Stimulated activated CD8-positive, alpha-beta memory T cell treated with anti-CD3 and anti-CD28 coated beads, Interleukin-7, amount 100 ng/mL, for 4 hours (primary cell): ENCODE data around the gene HYI.
A peak's percentile ranks its signal among the peaks of the same experiment; 100 is the strongest.
"Not testable (repeated sequence)": the region's sequence is repeated elsewhere in the genome, so short reads cannot be mapped to it uniquely, and the experiment has no call there.

Experiments used
- DNase-seq, 2 donors: peaks; one replicate each; pipeline ENCODE4 v3.0.0-alpha.2; 2020; ENCODE audit warnings: low read depth in 2 of 2

HYI gene, protein sequence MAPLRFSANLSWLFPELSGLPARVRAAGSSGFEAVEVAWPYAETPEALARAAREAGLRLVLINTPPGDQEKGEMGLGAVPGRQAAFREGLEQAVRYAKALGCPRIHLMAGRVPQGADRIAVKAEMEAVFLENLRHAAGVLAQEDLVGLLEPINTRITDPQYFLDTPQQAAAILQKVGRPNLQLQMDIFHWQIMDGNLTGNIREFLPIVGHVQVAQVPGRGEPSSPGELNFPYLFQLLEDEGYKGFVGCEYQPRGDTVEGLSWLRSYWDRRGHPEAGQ

DNA sequence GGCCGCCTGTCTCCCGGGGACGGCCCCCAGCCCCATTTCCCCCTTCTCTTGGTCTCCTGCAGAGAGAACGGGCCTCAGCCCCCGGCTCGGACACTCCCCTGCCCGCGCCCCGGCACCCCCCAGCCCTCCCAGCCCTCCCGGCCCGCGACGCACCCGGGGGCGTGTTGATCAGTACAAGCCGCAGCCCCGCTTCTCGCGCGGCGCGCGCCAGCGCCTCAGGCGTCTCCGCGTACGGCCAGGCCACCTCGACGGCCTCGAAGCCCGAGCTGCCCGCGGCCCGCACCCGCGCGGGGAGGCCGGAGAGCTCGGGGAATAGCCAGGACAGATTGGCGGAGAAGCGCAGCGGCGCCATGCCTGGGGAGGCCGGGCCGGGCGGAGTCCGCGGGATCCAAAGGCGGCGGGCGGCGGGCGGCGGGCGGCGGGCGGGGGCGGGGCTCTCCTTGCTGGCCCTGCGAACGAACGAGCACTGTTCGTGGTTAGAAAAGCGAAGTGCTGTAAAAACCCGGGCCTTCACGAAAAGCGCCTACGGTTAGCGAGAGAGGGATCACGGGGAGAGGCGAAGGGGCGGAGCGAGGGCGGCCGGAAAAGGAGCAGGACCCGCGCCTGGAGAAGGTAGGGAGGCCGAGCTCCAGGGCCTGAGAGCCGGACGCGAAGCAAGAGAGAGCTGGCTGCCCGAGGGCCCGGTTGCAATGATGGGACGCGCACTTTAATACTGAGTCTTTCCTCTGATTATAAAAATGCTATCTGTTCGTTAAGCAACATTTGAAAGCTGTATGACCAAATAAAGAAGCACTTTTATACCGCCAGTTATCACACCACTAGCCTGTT lies at the start of gene HYI:
TSS of gene HYI (minus strand) at position 490 of the 828 bp plus-strand sequence. CDS start at position 352, 138 bp downstream.
- DNase-seq: peak; percentile 23 to 48

DNA sequence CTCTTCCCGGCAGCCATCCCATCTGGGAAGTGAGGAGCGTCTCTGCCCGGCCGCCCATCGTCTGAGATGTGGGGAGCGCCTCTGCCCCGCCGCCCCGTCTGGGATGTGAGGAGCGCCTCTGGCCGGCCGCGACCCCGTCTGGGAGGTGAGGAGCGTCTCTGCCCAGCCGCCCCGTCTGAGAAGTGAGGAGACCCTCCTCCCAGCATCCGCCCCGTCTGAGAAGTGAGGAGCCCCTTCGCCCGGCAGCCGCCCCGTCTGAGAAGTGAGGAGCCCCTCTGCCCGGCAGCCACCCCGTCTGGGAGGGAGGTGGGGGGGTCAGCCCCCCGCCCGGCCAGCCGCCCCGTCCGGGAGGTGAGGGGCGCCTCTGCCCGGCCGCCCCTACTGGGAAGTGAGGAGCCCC lies 48.1 kb upstream of the HYI start:
- not testable (repeated sequence) for DNase-seq

DNA sequence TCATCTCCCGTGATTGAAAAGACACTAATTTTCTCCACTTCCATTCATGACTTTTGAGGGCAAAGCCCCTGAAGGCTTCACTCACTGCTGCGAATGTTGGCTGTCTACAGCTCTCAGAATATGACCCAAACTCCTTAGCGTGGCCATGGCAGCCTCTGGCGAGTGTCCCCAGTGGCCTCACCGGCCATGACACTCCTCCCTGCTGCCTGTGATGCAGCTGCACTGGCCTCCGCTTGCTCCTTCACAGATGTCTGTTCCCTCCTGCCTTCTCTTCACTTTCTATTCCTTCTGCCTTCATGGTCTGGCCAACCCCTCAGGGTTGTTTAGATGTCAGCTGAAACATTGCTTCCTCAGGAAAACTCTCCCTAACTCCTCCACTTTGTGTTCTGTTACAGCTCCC lies 46.2 kb upstream of the HYI start:
- DNase-seq: no peak

DNA sequence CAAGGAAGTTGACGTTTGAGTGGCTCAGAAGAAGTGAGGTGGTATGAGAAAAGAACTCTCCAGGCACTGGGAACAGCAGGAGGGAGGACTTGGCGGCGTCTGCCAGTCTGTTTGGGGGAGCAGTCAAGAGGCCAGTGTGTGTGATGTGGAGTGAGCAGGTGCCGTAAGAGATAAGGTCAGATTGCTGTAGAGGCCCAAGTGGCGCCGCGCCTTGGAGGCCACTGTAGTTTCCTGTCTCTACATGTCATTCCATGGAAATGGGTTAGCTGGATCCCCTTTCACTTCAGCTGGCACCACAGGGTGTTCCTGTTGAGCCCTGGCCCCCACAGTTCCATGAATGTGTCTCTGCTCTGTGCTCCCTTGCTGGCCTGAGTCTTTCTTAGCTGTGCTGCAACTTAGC lies 41.5 kb upstream of the HYI start:
- no peak for DNase-seq

DNA sequence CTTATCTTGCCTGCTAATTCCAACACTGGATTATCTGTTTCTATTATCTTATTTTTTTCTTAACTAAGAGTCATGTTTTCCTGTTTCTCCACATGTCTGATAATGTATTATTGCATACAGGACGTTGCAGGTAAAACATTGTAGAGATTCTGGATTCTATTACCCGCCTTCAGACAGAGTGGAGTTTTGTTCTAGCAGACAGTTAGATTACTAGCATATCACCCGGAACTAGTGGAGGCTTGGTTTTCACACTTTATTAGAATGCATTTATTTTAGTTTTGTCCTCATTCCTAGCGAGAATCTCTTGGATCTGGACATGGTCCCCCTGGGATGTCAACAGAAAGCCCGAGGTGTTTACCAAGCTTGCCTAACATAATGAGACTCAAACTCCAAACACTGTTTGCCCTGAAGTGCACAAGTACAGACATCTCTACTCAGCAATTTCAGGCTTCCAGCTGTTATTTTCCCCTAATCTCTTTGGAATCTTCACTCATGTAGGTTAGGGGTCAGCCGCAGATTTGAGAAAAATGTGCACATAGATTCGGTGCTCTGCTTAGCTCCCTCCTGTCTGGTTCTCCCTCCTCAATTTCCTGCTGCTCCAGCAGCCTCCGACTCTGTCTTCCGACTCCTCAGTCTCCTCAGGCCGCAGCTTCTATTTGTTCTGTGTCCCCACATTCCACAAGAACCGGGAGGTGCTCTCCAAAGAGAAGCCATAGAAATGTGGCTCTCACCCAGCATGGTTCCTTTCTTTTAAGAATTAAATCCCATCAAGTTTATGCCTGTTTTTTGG lies 40.1 kb upstream of the HYI start:
- no peak for DNase-seq

DNA sequence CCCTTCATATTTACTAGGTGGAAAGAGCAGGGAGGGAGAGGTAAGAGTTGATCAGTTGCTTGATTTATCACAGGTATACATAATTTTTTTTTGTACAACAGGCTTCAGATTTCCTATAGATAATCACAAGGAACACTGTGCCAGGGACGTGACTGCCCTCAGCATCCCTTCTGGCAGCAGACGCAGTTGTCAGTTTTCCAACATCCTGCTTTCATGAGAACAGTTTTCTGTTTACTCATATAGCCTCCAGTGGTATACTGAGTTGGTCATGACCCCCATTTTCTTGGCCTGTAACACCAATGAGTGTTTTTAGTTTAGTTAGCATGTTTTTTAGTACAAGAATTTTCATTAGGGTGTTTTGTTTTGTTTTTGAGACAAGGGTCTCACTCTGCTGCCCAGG lies 39.1 kb upstream of the HYI start:
- DNase-seq: no peak

DNA sequence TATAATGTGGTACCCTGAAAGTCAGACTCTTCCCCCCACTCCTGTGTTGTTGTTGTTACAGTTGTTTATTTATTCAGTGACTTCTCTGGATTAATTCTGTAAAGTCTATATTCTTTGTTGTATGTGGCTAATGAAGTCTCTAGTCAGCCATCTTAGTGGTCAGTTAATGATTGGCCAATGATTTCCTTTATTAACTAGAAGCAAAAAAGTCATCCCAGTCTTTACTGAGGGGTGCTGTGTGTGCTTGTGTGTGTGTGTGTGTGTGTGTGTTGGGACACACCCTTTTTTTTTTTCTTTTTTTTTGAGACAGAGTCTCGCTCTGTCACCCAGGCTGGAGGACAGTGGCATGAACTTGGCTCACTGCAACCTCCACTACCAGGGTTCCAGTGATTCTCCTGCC lies 37.3 kb upstream of the HYI start:
- no peak for DNase-seq

DNA sequence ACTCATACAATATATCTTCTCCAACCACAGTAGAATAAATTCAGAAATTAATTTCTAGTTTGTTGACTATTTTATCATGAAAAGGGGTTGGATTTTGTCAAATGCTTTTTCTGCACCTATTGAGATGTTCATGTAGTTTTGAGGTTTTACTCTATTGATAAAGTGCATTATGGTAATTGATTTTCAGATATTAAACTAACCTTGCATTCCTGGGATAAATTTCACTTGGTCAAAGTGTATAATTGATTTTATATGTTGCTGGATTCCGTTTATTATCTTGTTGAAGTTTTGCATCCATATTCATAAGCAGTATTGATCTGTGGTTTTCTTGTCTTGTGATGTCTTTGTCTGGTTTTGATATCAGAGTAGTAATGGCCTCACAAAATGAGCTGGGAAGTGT lies 34.4 kb upstream of the HYI start:
- no peak for DNase-seq

DNA sequence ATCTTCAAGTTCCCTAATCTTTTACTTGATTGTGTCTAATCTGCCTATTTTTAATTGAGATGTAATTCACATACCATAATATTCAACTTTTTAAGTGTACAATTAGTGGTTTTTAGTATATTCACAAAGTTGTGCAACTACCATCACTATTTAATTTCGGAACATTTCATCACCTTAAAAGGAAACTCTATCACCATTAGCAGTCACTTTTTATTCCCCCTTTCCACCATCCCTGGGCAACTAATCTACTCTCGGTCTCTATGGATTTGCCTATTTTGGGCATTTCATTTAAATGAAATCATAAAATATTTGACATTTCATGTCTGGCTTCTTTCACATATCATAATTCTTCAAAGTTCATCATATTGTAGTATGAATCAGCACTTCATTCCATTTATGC lies 30.6 kb upstream of the HYI start:
- DNase-seq: no peak

DNA sequence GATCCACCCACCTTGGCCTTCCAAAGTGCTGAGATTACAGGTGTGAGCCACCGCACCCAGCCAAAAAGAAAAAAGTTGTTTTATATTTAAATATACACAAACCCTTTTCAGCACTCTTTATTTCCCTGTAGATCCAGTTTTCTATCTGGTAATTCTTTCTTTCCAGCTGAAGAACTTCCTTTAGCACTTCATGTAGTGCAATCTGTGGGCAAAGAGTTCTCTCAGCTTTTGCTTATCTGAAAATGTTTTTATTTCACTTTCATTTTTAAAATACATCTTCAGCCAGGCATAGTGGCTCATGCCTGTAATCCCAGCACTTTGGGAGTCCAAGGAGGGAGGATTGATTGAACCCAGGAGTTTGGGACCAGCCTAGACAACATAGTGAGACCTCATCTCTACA lies 28.5 kb upstream of the HYI start:
- no peak for DNase-seq

DNA sequence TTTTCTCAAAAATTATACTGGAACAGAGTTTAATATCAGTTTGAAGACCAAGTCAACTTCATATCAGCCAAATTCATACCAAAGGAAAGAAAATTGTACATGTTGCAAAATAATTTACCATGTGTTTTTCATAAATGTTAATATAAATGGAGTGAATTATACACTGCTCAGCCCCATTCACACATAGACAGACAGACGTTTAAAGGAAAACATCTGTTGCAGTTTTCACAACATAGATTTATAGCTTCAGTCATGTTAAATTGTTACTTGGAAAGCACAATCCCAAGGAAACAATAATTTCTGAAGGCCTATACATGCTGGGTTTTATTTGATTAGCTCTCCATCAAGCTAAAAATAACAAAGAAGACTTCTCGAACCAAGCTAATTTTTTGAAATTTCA lies 27.8 kb upstream of the HYI start:
- DNase-seq: no peak

DNA sequence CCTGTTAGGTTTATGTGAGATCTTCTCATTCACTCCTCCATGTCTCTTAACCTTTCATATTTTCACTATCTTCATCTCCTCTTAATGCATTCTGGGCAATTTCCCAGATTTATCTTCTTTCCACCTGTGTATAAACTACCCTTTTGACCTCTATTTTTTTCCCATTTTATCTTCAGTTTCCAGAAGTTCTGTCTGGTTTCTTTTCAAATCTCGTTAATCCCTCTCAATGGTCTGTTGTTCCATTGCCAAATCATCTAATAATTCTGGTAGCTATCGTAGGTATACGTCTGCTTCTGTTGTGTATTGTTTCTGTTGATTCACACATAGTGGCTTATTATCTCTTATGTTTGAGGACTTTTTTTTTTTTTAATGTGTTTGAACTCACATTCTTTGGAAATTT lies 25.7 kb upstream of the HYI start:
- no peak for DNase-seq

DNA sequence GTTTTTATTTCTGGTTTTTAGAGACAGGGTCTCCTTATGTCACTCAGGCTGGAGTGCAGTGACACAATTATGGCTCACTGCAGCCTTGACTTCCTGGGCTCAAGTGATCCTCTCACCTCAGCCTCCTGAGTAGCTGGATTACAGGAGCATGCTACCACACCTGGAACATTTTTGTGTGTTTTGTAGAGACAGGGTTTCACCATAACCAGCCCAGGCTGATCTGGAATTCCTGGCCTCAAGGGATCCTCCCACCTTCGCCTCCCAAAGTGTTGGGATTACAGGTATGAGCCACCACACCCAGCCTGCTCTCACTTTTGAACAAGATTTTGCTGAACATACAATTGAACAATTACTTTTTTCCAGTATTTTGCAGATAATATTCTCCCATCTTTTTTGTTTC lies 24.0 kb upstream of the HYI start:
- no peak for DNase-seq

DNA sequence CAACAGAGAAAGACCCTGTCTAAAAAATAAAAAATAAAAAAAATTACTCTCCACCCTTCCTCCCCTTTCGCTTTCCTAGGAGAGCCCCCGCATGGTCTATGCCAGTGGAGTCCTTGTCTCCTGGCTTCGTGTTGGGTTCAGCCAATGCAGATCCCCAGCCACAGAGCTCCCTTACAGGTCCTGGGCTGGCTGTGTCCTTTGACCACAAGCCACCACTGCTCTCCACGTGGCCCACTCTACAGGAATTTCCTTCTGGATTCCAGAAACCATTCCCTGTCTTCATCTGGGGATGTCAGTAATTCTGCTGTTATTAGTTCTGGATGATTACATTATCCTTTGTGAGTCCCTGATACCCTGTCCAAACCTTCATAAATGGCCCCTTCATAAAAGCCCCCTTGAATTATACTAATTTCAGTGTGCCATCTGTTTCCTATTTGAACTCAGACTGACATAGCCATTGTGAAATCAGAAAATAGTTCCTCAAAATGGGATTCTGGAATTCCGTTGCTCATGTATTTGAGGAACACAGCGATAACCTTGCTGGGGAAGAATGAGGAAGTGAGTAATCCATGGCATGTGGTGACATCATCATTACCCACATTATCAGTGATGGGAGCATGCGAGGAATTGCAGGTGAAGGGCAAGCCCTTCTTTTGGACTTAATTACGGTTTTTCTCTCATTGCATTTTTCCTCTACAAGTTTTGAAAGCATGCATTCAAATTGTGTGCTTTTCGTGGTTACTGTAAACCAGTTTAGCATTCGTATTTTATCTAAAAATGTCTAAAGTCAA lies 22.1 kb upstream of the HYI start:
- not testable (repeated sequence) for DNase-seq

DNA sequence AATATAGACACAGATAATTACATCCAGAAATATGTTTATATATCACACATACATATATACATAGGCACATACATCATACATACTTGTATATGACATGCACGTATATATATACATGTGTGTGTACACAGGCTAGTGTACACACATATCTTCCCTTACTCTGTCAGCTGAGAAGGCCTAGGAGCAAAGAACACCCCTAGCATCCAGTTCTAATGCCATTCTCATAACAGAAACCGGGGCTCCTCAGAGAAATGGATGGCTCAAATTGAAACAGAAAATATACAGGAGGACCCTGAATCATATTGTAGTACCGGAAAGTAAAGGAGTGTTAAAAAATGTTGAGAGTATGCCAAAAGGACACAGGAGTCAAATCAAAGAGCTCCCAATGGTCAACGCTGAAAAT lies 19.7 kb upstream of the HYI start:
- no peak for DNase-seq

DNA sequence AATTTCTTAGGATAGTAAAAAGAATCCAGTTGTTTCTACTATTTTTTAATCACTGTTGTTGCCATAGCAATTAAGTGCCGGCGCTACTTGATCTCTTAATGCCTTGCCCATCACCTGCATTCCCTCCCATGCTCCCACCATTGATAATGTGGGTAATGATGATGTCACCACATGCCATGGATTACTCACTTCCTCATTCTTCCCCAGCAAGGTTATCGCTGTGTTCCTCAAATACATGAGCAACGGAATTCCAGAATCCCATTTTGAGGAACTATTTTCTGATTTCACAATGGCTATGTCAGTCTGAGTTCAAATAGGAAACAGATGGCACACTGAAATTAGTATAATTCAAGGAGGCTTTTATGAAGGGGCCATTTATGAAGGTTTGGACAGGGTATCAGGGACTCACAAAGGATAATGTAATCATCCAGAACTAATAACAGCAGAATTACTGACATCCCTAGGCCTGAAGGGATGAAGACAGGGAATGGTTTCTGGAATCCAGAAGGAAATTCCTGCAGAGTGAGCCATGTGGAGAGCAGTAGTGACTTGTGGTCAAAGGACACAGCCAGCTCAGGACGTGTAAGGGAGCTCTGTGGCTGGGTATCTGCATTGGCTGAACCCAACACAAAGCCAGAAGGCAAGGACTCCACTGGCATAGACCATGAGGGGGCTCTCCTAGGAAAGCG lies 18.9 kb upstream of the HYI start:
- DNase-seq: not testable (repeated sequence)

DNA sequence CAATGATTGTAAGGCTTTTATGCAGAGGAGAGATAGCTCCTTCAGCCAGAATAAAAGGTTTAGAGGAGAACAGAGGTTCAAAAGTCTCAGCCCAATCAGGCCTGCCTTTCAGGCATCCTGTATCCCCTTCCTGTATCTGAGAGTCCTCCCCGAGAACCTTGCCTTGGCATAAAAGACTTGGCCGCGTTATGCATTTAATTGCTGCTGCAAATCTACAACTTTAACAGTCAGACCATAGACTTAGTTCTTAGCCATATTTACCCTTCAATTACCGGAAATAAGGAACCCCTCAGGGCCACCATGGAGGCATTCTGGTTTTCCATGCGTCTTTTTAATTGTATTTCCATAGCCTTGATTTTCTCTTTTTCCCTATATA lies 18.3 kb upstream of the HYI start:
- DNase-seq: no peak

DNA sequence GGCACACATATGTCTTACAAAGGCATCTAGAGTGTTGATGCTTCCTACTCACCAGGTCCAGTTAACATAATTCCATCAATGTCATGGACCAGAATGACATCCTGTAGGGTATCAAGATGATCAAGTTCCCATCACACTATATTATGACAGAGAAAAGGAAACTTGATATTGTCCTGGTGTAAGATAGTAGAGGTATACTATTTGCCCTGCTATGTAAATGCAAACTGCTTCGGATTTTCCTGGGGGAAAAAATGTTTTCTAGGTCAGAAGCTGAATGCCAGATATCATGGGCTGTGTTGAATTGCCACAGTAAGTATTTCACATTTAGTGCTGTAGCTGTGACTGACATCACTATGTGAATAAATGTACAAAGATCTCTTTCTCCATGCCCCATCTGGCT lies 16.2 kb upstream of the HYI start:
- no peak for DNase-seq

DNA sequence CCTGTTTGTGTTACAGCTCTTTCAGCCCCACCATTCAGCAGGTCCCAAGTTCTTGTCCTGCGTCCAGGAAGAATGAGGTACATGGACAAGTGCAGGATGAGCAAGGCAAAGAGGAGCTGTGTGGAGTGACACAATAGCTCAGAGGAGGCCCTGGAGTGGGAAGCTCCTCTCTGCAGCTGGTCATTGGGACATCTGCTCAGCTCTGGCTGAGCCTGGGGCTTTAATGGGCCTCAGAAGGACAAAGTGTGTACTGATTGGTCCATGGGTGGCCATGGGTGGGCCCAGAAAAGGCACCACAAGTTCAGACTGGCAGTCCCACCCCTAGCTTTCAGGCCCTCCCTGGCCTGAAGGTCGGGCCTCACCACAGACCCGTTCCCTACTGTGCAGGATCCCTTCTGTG lies 14.7 kb upstream of the HYI start:
- DNase-seq: no peak

DNA sequence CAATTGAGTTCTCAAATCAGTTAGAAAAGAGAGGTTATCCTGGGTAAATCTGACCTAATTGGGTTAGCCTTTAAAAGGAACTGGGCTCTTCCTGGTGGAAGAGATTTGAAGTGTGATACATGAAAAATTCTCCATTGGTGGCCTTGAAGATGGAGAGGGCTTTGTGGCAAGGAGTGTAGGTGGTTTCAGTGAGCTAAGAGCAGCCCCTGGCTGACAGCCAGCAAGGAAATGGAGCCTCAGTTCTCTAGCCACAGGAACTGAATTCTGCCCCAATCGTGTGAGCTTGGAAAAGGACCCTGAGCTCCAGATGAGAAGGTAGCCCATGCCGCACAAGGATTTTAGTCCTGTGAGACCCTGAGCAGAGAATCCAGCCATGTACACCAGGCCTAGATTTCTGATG lies 12.7 kb upstream of the HYI start:
- no peak for DNase-seq

DNA sequence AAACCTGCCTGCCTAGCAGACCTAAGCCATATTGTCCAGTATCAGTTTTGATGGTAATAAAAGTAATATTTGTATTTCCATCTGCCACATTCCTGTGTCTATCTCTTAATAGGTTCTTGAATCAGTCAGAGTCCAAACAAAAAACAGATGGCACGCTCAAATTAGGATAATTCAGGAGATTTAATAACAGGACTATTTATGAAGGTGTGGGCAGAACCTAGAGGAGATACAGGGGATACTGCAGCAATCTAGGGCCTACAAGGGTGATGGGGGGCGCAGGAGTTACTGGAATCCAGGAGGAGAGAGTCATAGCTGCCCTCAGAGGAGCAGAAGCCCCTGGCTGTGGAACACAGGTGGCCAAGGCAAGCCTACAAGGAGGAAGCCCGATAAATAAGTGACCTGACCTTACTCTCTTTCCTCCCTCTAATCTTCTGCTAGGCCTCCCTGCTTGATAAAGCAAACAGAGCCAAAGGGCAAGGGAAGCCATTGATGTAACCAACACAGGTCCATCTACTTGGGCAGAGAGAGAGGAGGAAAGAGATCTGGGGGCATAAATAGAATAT lies 11.9 kb upstream of the HYI start:
- no peak for DNase-seq
